WTC11 (cell line): ENCODE measurements around the gene KAZN. TPM values are rescaled to one million over a fixed set of nuclear protein-coding genes. Genes with fewer than 3 reads are reported as not detected.

ENCODE experiments used
- ATAC-seq: fragments of 200-7000 bp; cut with Tn5 transposase; 2 replicates; pipeline ENCODE4 v1.10.0; 2021; ENCODE audit warnings: mild to moderate bottlenecking, moderate library complexity
- CTCF ChIA-PET: fragments of 300-600 bp; sonication (Branson Sonifier 250); formaldehyde crosslinking; loops from one replicate; lab custom pipeline; 2021; ENCODE audit warnings: antibody characterized with exemption; lab: Charles Lee
- POLR2A ChIA-PET: fragments of 350-600 bp; sonication (Branson Sonifier 250); formaldehyde crosslinking; loops from one replicate; lab custom pipeline; 2021; ENCODE audit warnings: antibody characterized with exemption; lab: Charles Lee
- DNase-seq: peaks from one replicate; pipeline ENCODE4 v3.0.0; 2021; ENCODE audit warnings: low spot score
- H3K27ac Mint-ChIP-seq: 2 replicates; pipeline ENCODE4 v1.8.0; 2021; ENCODE audit warnings: mixed read lengths
- H3K27me3 Mint-ChIP-seq: 2 replicates; pipeline ENCODE4 v1.8.0; 2021; ENCODE audit warnings: low read depth, mild to moderate bottlenecking, moderate library complexity, mixed read lengths
- H3K36me3 Mint-ChIP-seq: 2 replicates; pipeline ENCODE4 v1.8.0; 2021; ENCODE audit warnings: mixed read lengths
- H3K4me1 Mint-ChIP-seq: 2 replicates; pipeline ENCODE4 v1.8.0; 2022; ENCODE audit warnings: mixed read lengths
- H3K4me3 Mint-ChIP-seq: 2 replicates; pipeline ENCODE4 v1.8.0; 2021; ENCODE audit warnings: mild to moderate bottlenecking, moderate library complexity, mixed read lengths
- H3K9me3 Mint-ChIP-seq: 2 replicates; pipeline ENCODE4 v1.8.0; 2021; ENCODE audit warnings: mixed read lengths
- CDX4 ChIP-seq: fragments of 250-450 bp; sonication (Bioruptor Pico); IDR thresholded peaks from 2 replicates; pipeline ENCODE4 v1.9.0; 2021; ENCODE audit warnings: moderate library complexity, mild to moderate bottlenecking, inconsistent platforms, borderline replicate concordance
- E2F1 ChIP-seq: sonication (generic); formaldehyde crosslinking; IDR thresholded peaks from 2 replicates; pipeline ENCODE4 v1.8.0; 2022; ENCODE audit warnings: mild to moderate bottlenecking, missing genetic modification reagents
- E2F5 ChIP-seq: sonication (generic); formaldehyde crosslinking; IDR thresholded peaks from 2 replicates; pipeline ENCODE4 v1.8.1; 2022; ENCODE audit warnings: mild to moderate bottlenecking, moderate library complexity, missing genetic modification reagents
- ELF4 ChIP-seq: sonication (generic); formaldehyde crosslinking; IDR thresholded peaks from 2 replicates; pipeline ENCODE4 v1.8.1; 2022; ENCODE audit warnings: low read depth, mild to moderate bottlenecking, moderate library complexity, missing genetic modification reagents
- ERG ChIP-seq: fragments of 250-450 bp; sonication (Bioruptor Pico); IDR thresholded peaks from 2 replicates; pipeline ENCODE4 v1.8.0; 2021; ENCODE audit warnings: mild to moderate bottlenecking
- ESRRA ChIP-seq: sonication (generic); formaldehyde crosslinking; IDR thresholded peaks from 2 replicates; pipeline ENCODE4 v1.8.1; 2022; ENCODE audit warnings: mild to moderate bottlenecking, missing genetic modification reagents, borderline replicate concordance
- ETV6 ChIP-seq: sonication (generic); formaldehyde crosslinking; IDR thresholded peaks from 2 replicates; pipeline ENCODE4 v1.8.1; 2022; ENCODE audit warnings: mild to moderate bottlenecking, missing genetic modification reagents
- FOXJ3 ChIP-seq: sonication (generic); formaldehyde crosslinking; IDR thresholded peaks from 2 replicates; pipeline ENCODE4 v1.9.0; 2021; ENCODE audit warnings: missing genetic modification reagents, mild to moderate bottlenecking, borderline replicate concordance
- FOXK1 ChIP-seq: sonication (generic); formaldehyde crosslinking; IDR thresholded peaks from 2 replicates; pipeline ENCODE4 v1.8.0; 2022; ENCODE audit warnings: mild to moderate bottlenecking, moderate library complexity, missing genetic modification reagents
- FOXP1 ChIP-seq: sonication (generic); formaldehyde crosslinking; IDR thresholded peaks from 2 replicates; pipeline ENCODE4 v1.8.0; 2022; ENCODE audit warnings: missing genetic modification reagents, mild to moderate bottlenecking, moderate library complexity, borderline replicate concordance
- GTF2I ChIP-seq: fragments of 250-450 bp; sonication (Bioruptor Pico); conservative IDR thresholded peaks from 2 replicates; pipeline ENCODE4 v1.4.0; 2021; ENCODE audit warnings: mild to moderate bottlenecking
- HMGXB4 ChIP-seq: sonication (generic); formaldehyde crosslinking; IDR thresholded peaks from 2 replicates; pipeline ENCODE4 v1.8.1; 2023; ENCODE audit warnings: mild to moderate bottlenecking, moderate library complexity, missing genetic modification reagents
- JUN ChIP-seq: sonication (generic); formaldehyde crosslinking; IDR thresholded peaks from 2 replicates; pipeline ENCODE4 v1.8.0; 2023; ENCODE audit warnings: mild to moderate bottlenecking, missing genetic modification reagents
- SMAD3 ChIP-seq: sonication (generic); formaldehyde crosslinking; IDR thresholded peaks from 2 replicates; pipeline ENCODE4 v1.8.0; 2022; ENCODE audit warnings: missing genetic modification reagents, mild to moderate bottlenecking, borderline replicate concordance
- SP1 ChIP-seq: sonication (generic); formaldehyde crosslinking; conservative IDR thresholded peaks from 2 replicates; pipeline ENCODE4 v1.8.1; 2022; ENCODE audit warnings: missing genetic modification reagents
- ZNF121 ChIP-seq: sonication (generic); formaldehyde crosslinking; IDR thresholded peaks from 2 replicates; pipeline ENCODE4 v1.8.0; 2023; ENCODE audit warnings: missing genetic modification reagents
- ZNF138 ChIP-seq: sonication (generic); formaldehyde crosslinking; conservative IDR thresholded peaks from 2 replicates; pipeline ENCODE4 v1.8.1; 2022; ENCODE audit warnings: mild to moderate bottlenecking, moderate library complexity, missing genetic modification reagents
- ZNF416 ChIP-seq: fragments of 250-450 bp; sonication (Bioruptor Pico); IDR thresholded peaks from 2 replicates; pipeline ENCODE4 v1.9.0; 2021; ENCODE audit warnings: mild to moderate bottlenecking, inconsistent platforms
- total RNA-seq: library from RNA; stranded (reverse); gene quantifications from 3 replicates; pipeline ENCODE4 v1.2.3, GENCODE V29; 2021
- TF ChIP-seq, protein P1 (sequence below): sonication (generic); formaldehyde crosslinking; IDR thresholded peaks from 2 replicates; pipeline ENCODE4 v1.8.1; 2022; ENCODE audit warnings: low read depth, mild to moderate bottlenecking, moderate library complexity, missing genetic modification reagents, borderline replicate concordance

The KAZN gene
- total RNA-seq, 1 experiment from 2014 or later: 19.9 TPM

- TF ChIP-seq E2F5 (CRISPR knock-in tag): no peak
- TF ChIP-seq, protein P1, sequence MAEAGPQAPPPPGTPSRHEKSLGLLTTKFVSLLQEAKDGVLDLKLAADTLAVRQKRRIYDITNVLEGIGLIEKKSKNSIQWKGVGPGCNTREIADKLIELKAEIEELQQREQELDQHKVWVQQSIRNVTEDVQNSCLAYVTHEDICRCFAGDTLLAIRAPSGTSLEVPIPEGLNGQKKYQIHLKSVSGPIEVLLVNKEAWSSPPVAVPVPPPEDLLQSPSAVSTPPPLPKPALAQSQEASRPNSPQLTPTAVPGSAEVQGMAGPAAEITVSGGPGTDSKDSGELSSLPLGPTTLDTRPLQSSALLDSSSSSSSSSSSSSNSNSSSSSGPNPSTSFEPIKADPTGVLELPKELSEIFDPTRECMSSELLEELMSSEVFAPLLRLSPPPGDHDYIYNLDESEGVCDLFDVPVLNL (CRISPR knock-in tag): no peak
- no peak for TF ChIP-seq ETV6 (CRISPR knock-in tag)
- no peak for TF ChIP-seq ZNF138
- no peak for TF ChIP-seq ESRRA (CRISPR knock-in tag)
- Mint-ChIP-seq H3K4me1 (peaks cover 67% of the 10 kb centered on the region), H3K36me3 (no peaks in the 10 kb centered on the region; the same call in 1 of the 2 replicates), H3K4me3 (no peak overlapping the region; the same call in 1 of the 2 replicates), H3K27me3 (peaks cover 30% of the 10 kb centered on the region), H3K9me3 (no peaks in the 10 kb centered on the region), H3K27ac (no peak overlapping the region)
- ChIA-PET CTCF (interaction anchor here (1.5 to 4.1 kb wide), 3 partner anchors 9 to 38 kb away, joined by 4 to 20 read pairs (median 13); no protein-coding TSS in a partner anchor), POLR2A (no interaction called here)
- DNase-seq (no peak), ATAC-seq (no peak)
Observed at GRCh38 chr1:14741082-14741481, 142.6 kb downstream of the KAZN start.

GRCh38 chr1:14741532-14741931 is 143.0 kb downstream of the KAZN start:
- H3K27ac Mint-ChIP-seq: 0 out of 2 replicates have a peak overlapping the region, but pooled peaks have one; percentile 41

DNA sequence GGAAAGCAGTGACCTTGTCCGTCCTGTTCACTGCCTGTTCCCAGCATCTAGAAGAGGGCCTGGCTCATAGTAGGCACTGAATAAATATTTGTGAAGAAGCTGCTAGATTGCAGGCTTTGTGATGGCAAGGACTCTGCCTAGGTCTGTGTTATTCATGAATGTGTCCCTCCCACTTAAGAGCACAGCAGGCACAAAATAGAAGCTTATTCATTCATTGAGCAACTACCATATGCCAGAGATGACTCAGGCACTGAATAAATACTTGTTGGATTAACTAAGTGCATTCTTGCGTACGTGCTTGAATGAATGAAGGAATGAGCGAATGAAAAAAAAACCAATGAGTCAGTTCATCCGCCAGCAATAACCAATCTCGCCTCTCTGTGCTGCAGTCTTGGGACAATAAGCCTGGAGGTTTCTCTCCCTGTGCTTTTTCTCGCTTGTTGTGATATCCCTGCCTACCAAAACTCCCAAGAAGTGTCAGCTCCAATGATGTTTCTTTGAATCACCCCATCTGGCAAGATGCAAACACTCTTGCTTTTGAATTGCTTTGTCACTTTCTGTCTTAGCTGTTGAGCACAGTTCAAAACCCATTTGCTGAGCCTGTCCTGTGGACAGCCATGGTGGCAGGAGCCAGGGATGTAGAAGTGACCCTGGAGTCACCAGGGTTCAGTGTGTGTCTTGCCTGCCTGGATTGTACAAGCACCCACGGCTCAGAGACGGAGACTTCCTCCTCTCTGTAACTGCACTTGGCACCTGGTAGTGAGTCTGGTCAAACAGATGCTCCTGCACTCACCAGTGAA is 143.9 kb downstream of the KAZN start:
- no peaks in the 10 kb centered on the region; the same call in 1 of the 2 replicates for H3K36me3 Mint-ChIP-seq
- H3K4me1 Mint-ChIP-seq: peaks cover 65% of the 10 kb centered on the region
- TF ChIP-seq SP1: 0 out of 2 replicates have a peak, but pooled peaks have one; percentile 18
- no peak for TF ChIP-seq ELF4 (CRISPR knock-in tag)
- no peak overlapping the region for H3K4me3 Mint-ChIP-seq
- H3K27ac Mint-ChIP-seq: peak overlapping the region; percentile 84
- ChIA-PET CTCF (interaction anchor here (2.3 to 4.1 kb wide), 2 partner anchors 10 to 37 kb away, joined by 13 to 20 read pairs; no protein-coding TSS in a partner anchor), POLR2A (no interaction called here)
- peaks cover 18% of the 10 kb centered on the region for H3K27me3 Mint-ChIP-seq
- no peaks in the 10 kb centered on the region for H3K9me3 Mint-ChIP-seq
- no peak for DNase-seq
- peak; percentile 58 for ATAC-seq

More at GRCh38 chr1:14741532-14741931, 143.0 kb downstream of the KAZN start:
- Mint-ChIP-seq H3K4me1 (peaks cover 70% of the 10 kb centered on the region), H3K36me3 (no peaks in the 10 kb centered on the region; the same call in 1 of the 2 replicates), H3K9me3 (no peaks in the 10 kb centered on the region), H3K27me3 (peaks cover 26% of the 10 kb centered on the region), H3K4me3 (no peak overlapping the region)
- DNase-seq (no peak), ATAC-seq (no peak)
- ChIA-PET POLR2A (no interaction called here), CTCF (interaction anchor here (1.5 to 4.1 kb wide), 3 partner anchors 9 to 38 kb away, joined by 4 to 20 read pairs (median 13); no protein-coding TSS in a partner anchor)
- TF ChIP-seq, protein P1 (CRISPR knock-in tag): no peak
- no peak for TF ChIP-seq ZNF416
- no peak for TF ChIP-seq FOXP1 (CRISPR knock-in tag)
- TF ChIP-seq CDX4: no peak
- no peak for TF ChIP-seq JUN
- no peak for TF ChIP-seq SMAD3 (CRISPR knock-in tag)

GRCh38 chr1:14743368-14743767 is 144.9 kb downstream of the KAZN start:
- Mint-ChIP-seq H3K9me3 (no peaks in the 10 kb centered on the region), H3K27ac (no peak overlapping the region), H3K27me3 (peaks cover 14% of the 10 kb centered on the region), H3K36me3 (no peaks in the 10 kb centered on the region; the same call in 1 of the 2 replicates), H3K4me3 (no peak overlapping the region), H3K4me1 (peaks cover 61% of the 10 kb centered on the region)
- POLR2A ChIA-PET: no interaction called here
- CTCF ChIA-PET: no interaction called here
- TF ChIP-seq SMAD3 (CRISPR knock-in tag) (no peak), HMGXB4 (CRISPR knock-in tag) (no peak), ETV6 (CRISPR knock-in tag) (no peak), ZNF121 (CRISPR knock-in tag) (no peak), FOXK1 (CRISPR knock-in tag) (no peak), E2F1 (CRISPR knock-in tag) (no peak), ERG (CRISPR knock-in tag) (no peak), GTF2I (CRISPR knock-in tag) (no peak), FOXJ3 (CRISPR knock-in tag) (no peak)
- DNase-seq (no peak), ATAC-seq (no peak)
